Endothelial cell of umbilical vein (primary cell): Measurements from ENCODE around the gene SCAMP4. TPM values are rescaled to one million over a fixed set of nuclear protein-coding genes. Genes with fewer than 3 reads are reported as not detected.

ENCODE experiments used
- BruUV-seq: library from RNA; stranded (reverse); fragments of 400-500 nt; replicated peaks from 2 replicates; lab custom pipeline; 2021; lab: Mats Ljungman, UMichigan
- CTCF ChIA-PET: fragments of 300-600, 350-600 bp; sonication (Branson Sonifier 250); formaldehyde crosslinking; loops from one replicate; lab custom pipeline; 2021; ENCODE audit warnings: antibody characterized with exemption, inconsistent platforms; lab: Charles Lee
- POLR2A ChIA-PET: fragments of 300-600, 350-600 bp; sonication (Branson Sonifier 250); formaldehyde crosslinking; loops from one replicate; lab custom pipeline; 2021; ENCODE audit warnings: antibody characterized with exemption, inconsistent platforms; lab: Charles Lee
- DNase-seq: peaks from one replicate; pipeline ENCODE4 v3.0.0-alpha.2; 2011; ENCODE audit warnings: low read depth, low spot score
- FAIRE-seq: peaks from 2 replicates; lab custom pipeline; 2011; peaks lifted over from hg19 to GRCh38; lab: Jason Lieb, UNC
- H2AFZ ChIP-seq: 2 replicates; pipeline ENCODE4 v1.6.0; 2012; ENCODE audit warnings: low read depth, low read length, control low read depth, inconsistent platforms
- H3K27ac ChIP-seq: 2 replicates; pipeline ENCODE4 v1.5.1; 2011; ENCODE audit warnings: low read depth, mild to moderate bottlenecking, control low read depth, low read length, moderate library complexity; ENCODE audit not compliant: insufficient read depth
- H3K27me3 ChIP-seq, 2 experiments: 2 replicates each; pipeline versions ENCODE4 v1.6.0 to v1.6.1; 2011; ENCODE audit warnings: low read length in 2 of 2, mixed read lengths in 1 of 2; ENCODE audit not compliant: control insufficient read depth in 2 of 2, insufficient read depth in 2 of 2
- H3K36me3 ChIP-seq, 2 experiments: 2 replicates in 1 of 2; 3 replicates in 1 of 2; pipeline ENCODE4 v1.5.1; 2011; ENCODE audit warnings: low read length in 2 of 2, mild to moderate bottlenecking in 1 of 2, moderate library complexity in 1 of 2; ENCODE audit not compliant: control insufficient read depth in 2 of 2, insufficient read depth in 2 of 2; ENCODE audit errors: extremely low read depth in 1 of 2
- H3K4me1 ChIP-seq: 3 replicates; pipeline ENCODE4 v1.5.1; 2011; ENCODE audit warnings: mild to moderate bottlenecking, low read length; ENCODE audit not compliant: control insufficient read depth, insufficient read depth; ENCODE audit errors: extremely low read depth
- H3K4me2 ChIP-seq: 2 replicates; pipeline ENCODE4 v1.6.1; 2011; ENCODE audit warnings: low read length, control low read depth, mixed read lengths; ENCODE audit not compliant: insufficient read depth
- H3K4me3 ChIP-seq, 3 experiments: fragments of 200-600 bp in 1 of 3; sonication (generic), shearing (Covaris generic) in 1 of 3; replicated peaks in 1 of 3; 2 replicates each; pipeline ENCODE4 v1.5.1; 2011 to 2016; ENCODE audit warnings: control low read depth in 3 of 3, low read length in 3 of 3, mild to moderate bottlenecking in 2 of 3, inconsistent platforms in 1 of 3, low read depth in 1 of 3, moderate library complexity in 1 of 3; ENCODE audit not compliant: insufficient read depth in 1 of 3
- H3K79me2 ChIP-seq: 2 replicates; pipeline ENCODE4 v1.6.0; 2012; ENCODE audit warnings: low read length, inconsistent platforms; ENCODE audit not compliant: control insufficient read depth, insufficient read depth
- H3K9ac ChIP-seq: replicated peaks from 2 replicates; pipeline ENCODE3; 2011; ENCODE audit warnings: low read length, control low read depth; ENCODE audit not compliant: insufficient read depth; ENCODE audit errors: extremely low read depth
- H3K9me1 ChIP-seq: replicated peaks from 3 replicates; pipeline ENCODE4 v1.6.0; 2011; ENCODE audit warnings: mild to moderate bottlenecking, low read length; ENCODE audit not compliant: control insufficient read depth, insufficient read depth; ENCODE audit errors: extremely low read depth
- H3K9me3 ChIP-seq: replicated peaks from 2 replicates; pipeline ENCODE4 v1.5.1; 2012; ENCODE audit warnings: low read length, inconsistent platforms; ENCODE audit not compliant: control insufficient read depth, insufficient read depth
- H4K20me1 ChIP-seq: replicated peaks from 2 replicates; pipeline ENCODE3; 2011; ENCODE audit warnings: mild to moderate bottlenecking, low read length; ENCODE audit not compliant: control insufficient read depth, insufficient read depth; ENCODE audit errors: extremely low read depth
- EZH2 ChIP-seq: IDR thresholded peaks from 2 replicates; pipeline ENCODE4 v1.6.1; 2012; ENCODE audit warnings: borderline replicate concordance, low read depth, mild to moderate bottlenecking, moderate library complexity, low read length, inconsistent platforms; ENCODE audit not compliant: severe bottlenecking
- FOS ChIP-seq: IDR thresholded peaks from 2 replicates; pipeline ENCODE4 v1.6.1; 2011; ENCODE audit warnings: mild to moderate bottlenecking, low read length, moderate library complexity, borderline replicate concordance; ENCODE audit not compliant: insufficient read depth
- GATA2 ChIP-seq: IDR thresholded peaks from 2 replicates; pipeline ENCODE4 v1.7.0; 2011; ENCODE audit warnings: low read depth, mild to moderate bottlenecking, moderate library complexity, mixed read lengths, low read length; ENCODE audit not compliant: insufficient read length, insufficient read depth
- JUN ChIP-seq: IDR thresholded peaks from 2 replicates; pipeline ENCODE4 v1.6.1; 2011; ENCODE audit warnings: borderline replicate concordance, low read depth; ENCODE audit not compliant: insufficient read length, insufficient read depth
- MYC ChIP-seq: IDR thresholded peaks from one replicate; pipeline ENCODE4 v1.6.1; 2011; ENCODE audit warnings: mild to moderate bottlenecking, low read depth, low read length
- POLR2AphosphoS5 ChIP-seq: IDR thresholded peaks from 2 replicates; pipeline ENCODE4 v1.6.1; 2012; ENCODE audit warnings: low read depth, mild to moderate bottlenecking, control low read depth, low read length, moderate library complexity; ENCODE audit not compliant: insufficient read depth
- dilution Hi-C: fragments of 300-500 bp; cut with MboI; formaldehyde crosslinking; loops from one replicate; pipeline ENCODE4 v1.15.0; 2019; ENCODE audit warnings: low sequenced_read_pairs; ENCODE audit not compliant: extremely low pct_ligation_motif_present
- intact Hi-C: fragments of 100-400 bp; cut with micrococcal nuclease; formaldehyde crosslinking; loops from one replicate; pipeline ENCODE4 v1.10.0; 2022
- polyA plus RNA-seq, 4 experiments: library from polyadenylated mRNA; depleted of rRNA in 3 of 4; stranded (reverse) in 3 of 4; unstranded in 1 of 4; fragments of >200 nt; gene quantifications; 2 replicates each; pipeline versions ENCODE4 v1.2.1 to v1.2.3, GENCODE V29; 2011 to 2012; ENCODE audit warnings: missing spikeins in 1 of 4
- total RNA-seq: library from RNA; stranded (reverse); gene quantifications from 2 replicates; pipeline ENCODE4 v1.2.3, GENCODE V29; 2021
- TF ChIP-seq, protein P1 (sequence below), 2 donors: IDR thresholded peaks; 1 replicate in 1 of 2; 2 replicates in 1 of 2; pipeline ENCODE4 v1.5.1; 2011; ENCODE audit warnings: low read length in 2 of 2, mild to moderate bottlenecking in 2 of 2, moderate library complexity in 2 of 2, control low read depth in 1 of 2, inconsistent platforms in 1 of 2, low read depth in 1 of 2; ENCODE audit not compliant: insufficient read depth in 1 of 2; ENCODE audit errors: extremely low read depth in 1 of 2

Gene SCAMP4
- total and polyA plus RNA-seq, 2 donors (not counting 3 experiments of a cell fraction or from before 2014, with no cell fraction given), result 24.4 to 68.2 TPM

DNA sequence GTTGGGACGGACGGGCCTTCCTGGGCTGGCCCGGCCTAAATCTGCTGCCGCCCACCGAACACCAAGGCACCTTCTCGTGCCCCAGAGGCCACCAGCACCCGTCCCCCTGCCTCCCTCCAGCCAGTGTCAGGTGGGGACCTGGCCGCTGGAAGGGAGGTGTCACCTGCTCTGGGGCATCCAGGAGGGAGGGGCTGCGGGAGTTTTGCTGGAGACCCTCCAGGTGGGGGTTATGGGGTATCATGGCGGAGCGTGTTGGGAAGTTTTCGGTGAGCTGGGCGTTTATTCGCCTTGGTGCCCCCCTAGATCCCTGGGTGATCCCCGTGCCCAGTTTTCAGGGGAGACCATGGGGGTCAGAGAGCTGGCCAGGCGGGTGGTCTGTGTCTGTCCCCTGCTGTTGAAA is 45.4 kb downstream of the SCAMP4 start:
- H3K9me3 ChIP-seq, result no peaks in the 10 kb centered on the region
- no peaks in the 10 kb centered on the region for H4K20me1 ChIP-seq
- TF ChIP-seq, protein P1, sequence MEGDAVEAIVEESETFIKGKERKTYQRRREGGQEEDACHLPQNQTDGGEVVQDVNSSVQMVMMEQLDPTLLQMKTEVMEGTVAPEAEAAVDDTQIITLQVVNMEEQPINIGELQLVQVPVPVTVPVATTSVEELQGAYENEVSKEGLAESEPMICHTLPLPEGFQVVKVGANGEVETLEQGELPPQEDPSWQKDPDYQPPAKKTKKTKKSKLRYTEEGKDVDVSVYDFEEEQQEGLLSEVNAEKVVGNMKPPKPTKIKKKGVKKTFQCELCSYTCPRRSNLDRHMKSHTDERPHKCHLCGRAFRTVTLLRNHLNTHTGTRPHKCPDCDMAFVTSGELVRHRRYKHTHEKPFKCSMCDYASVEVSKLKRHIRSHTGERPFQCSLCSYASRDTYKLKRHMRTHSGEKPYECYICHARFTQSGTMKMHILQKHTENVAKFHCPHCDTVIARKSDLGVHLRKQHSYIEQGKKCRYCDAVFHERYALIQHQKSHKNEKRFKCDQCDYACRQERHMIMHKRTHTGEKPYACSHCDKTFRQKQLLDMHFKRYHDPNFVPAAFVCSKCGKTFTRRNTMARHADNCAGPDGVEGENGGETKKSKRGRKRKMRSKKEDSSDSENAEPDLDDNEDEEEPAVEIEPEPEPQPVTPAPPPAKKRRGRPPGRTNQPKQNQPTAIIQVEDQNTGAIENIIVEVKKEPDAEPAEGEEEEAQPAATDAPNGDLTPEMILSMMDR (IDR thresholded peaks at IDR 0.05; ENCODE audit: extremely low read depth in 1 of 2, insufficient read depth in 1 of 2, low read depth in 1 of 2, low read length in 2 of 2), result no peak
- TF ChIP-seq JUN, result no peak
- no peak for TF ChIP-seq FOS
- TF ChIP-seq GATA2, result no peak
- no peak for TF ChIP-seq POLR2AphosphoS5
- TF ChIP-seq MYC, result no peak
- no peak for TF ChIP-seq EZH2
- peaks cover 0 to 11% of the 10 kb centered on the region in 2 experiments for H3K36me3 ChIP-seq
- H3K27ac ChIP-seq, result no peak overlapping the region
- H3K79me2 ChIP-seq, result peaks cover 82% of the 10 kb centered on the region
- H3K27me3 ChIP-seq, result no peaks in the 10 kb centered on the region
- intact Hi-C loops (no loop called here), dilution Hi-C loops (no loop called here)
- no peak overlapping the region for H2AFZ ChIP-seq
- DNase-seq, result no peak
- H3K9ac ChIP-seq, result no peak overlapping the region
- FAIRE-seq, result no peak
- H3K4me3 ChIP-seq, result no peak overlapping the region
- no peaks in the 10 kb centered on the region for H3K9me1 ChIP-seq
- no peaks in the 10 kb centered on the region for H3K4me1 ChIP-seq
- H3K4me2 ChIP-seq, result no peak overlapping the region
- BruUV-seq, result no TSS peak
- CTCF ChIA-PET, result no interaction called here
- POLR2A ChIA-PET, result no interaction called here
